Retinal pigment epithelial cell (primary cell): ENCODE measurements around the gene DUSP16.

Source experiments
- DNase-seq: peaks from one replicate; pipeline ENCODE4 v3.0.0-alpha.2; 2010; ENCODE audit warnings: low read depth
- H3K4me3 ChIP-seq: 2 replicates; pipeline ENCODE4 v1.5.1; 2011; ENCODE audit warnings: mild to moderate bottlenecking, low read length, control low read depth, moderate library complexity
- TF ChIP-seq, protein P1 (sequence below): conservative IDR thresholded peaks from 2 replicates; pipeline ENCODE4 v1.5.1; 2011; ENCODE audit warnings: low read depth, low read length, control low read depth, inconsistent platforms

Gene DUSP16

GRCh38 chr12:12428961-12429657, 133.6 kb downstream of the DUSP16 start:
- H3K4me3 ChIP-seq = no peak overlapping the region
- DNase-seq = no peak
- TF ChIP-seq, protein P1, sequence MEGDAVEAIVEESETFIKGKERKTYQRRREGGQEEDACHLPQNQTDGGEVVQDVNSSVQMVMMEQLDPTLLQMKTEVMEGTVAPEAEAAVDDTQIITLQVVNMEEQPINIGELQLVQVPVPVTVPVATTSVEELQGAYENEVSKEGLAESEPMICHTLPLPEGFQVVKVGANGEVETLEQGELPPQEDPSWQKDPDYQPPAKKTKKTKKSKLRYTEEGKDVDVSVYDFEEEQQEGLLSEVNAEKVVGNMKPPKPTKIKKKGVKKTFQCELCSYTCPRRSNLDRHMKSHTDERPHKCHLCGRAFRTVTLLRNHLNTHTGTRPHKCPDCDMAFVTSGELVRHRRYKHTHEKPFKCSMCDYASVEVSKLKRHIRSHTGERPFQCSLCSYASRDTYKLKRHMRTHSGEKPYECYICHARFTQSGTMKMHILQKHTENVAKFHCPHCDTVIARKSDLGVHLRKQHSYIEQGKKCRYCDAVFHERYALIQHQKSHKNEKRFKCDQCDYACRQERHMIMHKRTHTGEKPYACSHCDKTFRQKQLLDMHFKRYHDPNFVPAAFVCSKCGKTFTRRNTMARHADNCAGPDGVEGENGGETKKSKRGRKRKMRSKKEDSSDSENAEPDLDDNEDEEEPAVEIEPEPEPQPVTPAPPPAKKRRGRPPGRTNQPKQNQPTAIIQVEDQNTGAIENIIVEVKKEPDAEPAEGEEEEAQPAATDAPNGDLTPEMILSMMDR = no peak

DNA sequence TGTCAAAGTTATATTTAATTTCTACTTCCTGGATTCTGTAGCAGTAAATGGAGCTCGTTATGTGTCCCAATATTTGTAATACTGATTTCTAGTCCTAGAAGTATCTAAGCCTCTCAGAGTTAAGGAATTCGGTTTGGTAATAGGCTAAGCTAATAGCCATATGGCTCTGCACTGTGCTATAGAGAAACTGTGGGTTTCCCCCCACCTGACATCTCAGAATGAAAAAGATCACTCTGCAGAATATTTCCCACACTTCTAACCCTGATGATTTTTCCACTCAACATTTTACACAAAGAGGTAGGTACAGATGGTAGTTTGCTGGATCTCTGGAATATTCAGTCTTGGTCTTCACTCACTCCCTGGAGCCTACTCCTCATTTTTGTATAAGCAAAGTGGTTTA, 134.6 kb downstream of the DUSP16 start:
- DNase-seq = no peak
- TF ChIP-seq, protein P1 = no peak
- H3K4me3 ChIP-seq = no peak overlapping the region

GRCh38 chr12:12427568-12427967, 135.1 kb downstream of the DUSP16 start:
- TF ChIP-seq, protein P1 = no peak
- DNase-seq = no peak
- H3K4me3 ChIP-seq = no peak overlapping the region

DNA sequence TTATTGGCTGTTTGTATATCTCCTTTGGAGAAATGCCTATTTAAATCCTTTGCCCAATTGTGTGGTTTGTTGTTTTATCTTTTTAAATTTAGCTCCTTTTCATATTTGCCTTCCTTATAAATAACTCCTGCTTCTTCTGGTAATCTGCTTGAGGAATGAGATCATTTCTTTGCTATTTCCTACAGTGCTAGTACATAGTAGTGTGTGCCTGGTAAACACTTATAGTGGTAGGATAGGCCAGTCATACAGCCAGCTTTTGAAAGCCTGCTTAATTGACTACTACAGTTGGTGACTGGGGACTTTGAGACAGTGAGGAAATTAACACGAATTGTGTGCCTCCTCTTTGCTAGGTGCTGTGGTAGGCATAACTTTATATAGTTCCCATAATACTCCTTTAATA, 137.0 kb downstream of the DUSP16 start:
- no peak overlapping the region for H3K4me3 ChIP-seq
- TF ChIP-seq, protein P1 = no peak
- no peak for DNase-seq

DNA sequence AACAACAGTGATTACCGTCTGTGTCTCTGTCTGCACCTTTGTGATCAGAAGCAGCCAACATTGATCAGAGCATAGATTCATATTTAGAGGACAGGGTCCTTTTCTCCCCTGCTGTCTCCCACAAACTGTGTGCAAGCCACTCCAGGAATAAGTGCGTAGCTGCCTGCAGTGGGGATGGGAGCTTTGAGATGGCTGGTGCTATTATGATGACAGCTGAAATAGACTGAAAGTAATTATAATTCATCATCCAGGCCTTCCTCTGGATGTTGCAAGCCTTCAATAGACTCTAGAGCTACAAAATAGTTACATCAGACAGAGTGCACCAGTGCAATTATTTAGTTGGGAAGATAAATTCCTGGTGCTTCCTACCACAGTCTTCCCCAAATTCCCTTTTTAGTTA, 137.7 kb downstream of the DUSP16 start:
- TF ChIP-seq, protein P1 = no peak
- no peak overlapping the region for H3K4me3 ChIP-seq
- DNase-seq = no peak
